ENCODE results near the gene MR1.

Gene MR1

DNA sequence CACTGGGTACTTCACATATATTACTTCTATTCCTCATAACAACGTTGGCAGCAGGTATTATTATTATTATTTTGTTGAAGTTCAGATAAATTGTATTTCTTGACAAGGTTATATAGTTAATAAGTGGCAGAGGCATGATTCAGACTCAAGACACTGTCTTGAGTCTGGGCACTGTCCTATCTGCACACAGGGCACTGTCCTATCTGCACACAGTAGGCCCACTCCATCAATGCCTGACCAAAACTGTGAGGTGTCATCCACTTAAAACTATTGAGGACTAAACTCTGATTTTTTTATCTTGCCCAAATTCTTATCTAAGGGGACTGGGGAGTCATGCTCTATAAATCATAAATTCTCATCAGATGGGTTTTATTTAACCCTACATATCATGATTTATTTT lies 30.9 kb downstream of the MR1 start:
- no peak for DNase-seq

DNA sequence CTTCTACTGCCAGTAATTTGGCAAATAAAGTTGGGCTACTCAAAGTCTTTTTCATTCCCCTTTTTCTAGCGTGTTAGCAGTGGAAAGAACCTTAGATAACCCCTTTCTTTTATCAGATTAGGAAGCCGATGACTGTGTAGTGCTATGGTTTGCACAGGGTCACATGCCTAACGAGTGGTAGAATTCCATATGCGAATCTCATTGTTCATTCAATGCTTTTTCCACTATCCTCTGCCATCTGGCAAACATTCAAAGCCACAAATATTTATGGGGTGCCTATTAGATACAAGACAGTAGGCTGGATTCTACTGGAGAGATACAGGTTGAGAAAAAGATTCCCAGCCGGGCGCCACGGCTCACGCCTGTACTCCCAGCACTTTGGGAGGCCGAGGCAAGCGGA lies 39.9 kb downstream of the MR1 start:
- DNase-seq = no peak

DNA sequence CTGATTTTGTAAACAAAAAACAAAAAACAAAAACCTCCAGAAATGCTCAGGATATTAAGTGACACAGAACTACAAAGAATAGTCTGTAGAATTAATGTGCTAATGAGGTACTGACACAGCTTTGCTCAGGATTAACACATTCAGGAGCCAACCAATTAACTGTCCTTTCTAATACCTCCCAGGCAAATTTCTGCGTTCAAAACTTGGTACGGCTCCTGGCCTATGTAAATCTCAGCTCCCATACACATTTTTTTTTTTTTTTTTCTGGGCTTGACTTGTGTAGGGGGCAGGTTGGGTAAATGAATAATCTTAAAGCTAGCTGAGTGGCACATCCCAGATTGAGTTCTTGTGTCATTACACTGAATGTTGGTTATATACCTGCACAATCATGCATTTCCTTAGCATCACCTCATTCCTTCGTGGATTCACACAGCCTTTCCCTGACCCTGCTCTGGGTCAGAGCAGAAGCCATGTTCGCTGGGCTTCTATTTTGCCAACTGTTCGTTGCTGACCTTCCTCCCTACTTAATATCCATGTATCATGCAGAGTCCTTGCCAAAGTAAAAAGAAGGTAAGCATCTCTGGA lies 42.1 kb downstream of the MR1 start:
- DNase-seq = no peak

DNA sequence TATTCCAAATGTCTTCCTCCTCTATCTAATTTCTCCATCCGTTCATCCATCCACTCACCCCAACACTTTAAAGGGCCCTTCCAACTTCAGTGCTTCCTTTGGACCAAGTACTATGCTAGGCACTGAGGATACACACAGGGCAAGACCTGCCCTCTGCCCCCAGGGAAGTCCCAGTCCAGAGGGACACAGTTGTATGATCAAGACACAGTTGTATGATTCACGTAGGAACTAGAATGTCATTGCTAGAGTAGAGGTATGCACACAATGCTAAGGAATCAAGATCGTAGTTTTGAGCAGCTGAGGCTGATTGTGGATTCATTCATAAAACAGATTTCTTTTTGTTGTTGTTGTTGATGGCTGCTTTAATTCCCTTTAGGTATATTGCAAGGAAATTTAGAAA lies 43.1 kb downstream of the MR1 start:
- DNase-seq = no peak

DNA sequence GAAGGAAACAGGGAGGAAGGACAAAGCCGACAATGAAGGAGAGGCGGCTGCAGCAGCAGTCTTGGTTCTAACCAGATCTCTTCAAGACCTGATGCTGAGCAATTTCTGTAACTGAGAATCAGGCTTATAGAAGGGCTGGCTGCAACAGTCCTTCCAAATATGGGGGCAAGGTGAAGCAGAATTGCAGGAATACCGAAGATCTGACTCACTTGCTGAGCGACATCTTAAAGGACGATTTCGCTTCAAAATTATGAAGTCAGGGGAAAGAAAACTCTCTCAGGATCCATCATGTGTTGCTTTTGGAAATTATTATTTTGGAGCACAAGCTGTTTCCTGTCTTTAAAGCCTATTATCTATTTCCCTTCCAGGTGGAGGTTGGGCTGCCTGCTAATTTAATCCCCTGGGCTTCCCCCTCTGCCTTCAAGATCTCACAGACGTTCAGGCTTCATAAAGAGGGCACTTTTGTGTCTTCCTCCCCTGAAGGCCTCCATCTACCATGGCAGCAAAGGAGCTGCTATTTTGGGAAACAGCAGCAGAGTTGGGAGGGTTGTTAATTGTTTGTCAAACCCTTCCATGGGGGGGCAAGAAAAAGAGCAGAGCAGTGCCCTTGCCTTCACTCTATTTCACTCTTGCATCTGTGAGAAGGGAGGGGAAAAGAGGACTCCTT lies 43.9 kb downstream of the MR1 start:
- DNase-seq = no peak

DNA sequence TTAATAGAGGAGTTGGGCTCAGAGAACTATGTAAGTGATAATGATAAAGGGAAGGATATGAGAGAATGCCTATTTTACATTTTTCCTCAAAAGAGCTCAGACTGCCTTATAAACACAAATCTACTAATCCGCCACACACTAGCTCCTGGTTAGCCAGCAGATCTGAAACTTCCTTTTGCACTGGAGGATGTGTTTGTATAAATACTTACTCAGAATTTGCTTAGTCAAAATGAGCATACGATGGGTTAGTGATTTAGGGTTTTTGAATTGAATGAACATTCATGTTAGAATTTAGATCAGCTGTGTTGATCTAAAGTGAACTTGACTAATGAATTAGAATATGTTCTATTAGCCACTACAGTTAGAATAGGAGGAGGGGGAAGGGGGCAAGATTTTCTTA lies 45.6 kb downstream of the MR1 start:
- DNase-seq = no peak

DNA sequence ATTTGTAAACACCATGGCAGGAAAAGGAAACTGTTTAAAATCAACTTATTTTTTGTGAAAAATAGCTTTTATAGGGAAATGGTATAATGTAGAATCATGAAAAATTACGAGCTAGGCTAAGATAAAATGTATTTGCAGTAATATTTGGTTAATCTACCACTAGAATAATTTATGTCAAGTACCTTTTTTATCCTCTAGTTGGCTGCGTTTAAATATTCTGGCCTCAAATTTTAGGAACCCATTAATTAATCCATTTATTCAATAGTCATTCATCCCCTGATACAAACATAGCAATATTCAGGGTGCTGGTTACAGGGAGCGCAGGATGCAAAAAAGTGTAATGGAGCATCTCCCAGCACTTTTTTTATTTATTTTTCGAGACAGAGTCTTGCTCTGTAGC lies 46.1 kb downstream of the MR1 start:
- no peak for DNase-seq

DNA sequence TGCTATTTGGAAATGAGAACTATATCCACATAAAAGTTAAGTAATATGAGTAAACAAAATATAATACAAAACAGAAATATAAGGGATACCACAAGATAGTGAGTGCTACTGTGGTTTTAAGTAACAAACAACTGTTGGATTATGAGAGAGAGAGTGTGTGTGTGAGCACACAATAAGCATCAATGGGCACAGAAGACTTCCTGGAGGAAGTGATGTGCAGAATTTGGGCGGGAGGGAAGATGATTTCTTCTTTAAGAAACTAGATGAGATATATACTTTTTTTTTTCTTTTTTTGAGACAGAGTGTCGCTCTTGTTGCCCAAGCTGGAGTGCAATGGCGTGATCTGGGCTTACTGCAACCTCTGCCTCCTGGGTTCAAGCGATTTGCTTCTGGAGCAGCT lies 46.8 kb downstream of the MR1 start:
- DNase-seq = no peak

DNA sequence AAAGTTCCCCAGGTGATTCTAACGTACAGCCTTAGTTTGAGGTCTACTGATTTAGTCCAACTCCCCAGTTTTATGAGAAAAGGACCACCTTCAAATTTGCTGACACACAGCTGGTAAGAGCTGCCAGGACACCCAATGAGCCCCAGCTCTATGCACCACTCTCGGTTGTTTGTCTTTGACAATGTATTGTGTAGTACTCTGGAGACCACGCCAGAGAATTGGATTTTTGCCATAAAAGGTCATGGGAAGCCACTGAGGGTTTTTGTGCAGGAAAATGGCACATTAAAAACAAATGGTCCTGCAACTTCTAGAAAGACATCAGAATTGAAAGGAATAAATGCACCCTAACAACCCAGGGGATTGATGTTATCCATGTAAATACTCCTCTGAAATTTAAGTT lies 47.6 kb downstream of the MR1 start:
- DNase-seq = no peak

DNA sequence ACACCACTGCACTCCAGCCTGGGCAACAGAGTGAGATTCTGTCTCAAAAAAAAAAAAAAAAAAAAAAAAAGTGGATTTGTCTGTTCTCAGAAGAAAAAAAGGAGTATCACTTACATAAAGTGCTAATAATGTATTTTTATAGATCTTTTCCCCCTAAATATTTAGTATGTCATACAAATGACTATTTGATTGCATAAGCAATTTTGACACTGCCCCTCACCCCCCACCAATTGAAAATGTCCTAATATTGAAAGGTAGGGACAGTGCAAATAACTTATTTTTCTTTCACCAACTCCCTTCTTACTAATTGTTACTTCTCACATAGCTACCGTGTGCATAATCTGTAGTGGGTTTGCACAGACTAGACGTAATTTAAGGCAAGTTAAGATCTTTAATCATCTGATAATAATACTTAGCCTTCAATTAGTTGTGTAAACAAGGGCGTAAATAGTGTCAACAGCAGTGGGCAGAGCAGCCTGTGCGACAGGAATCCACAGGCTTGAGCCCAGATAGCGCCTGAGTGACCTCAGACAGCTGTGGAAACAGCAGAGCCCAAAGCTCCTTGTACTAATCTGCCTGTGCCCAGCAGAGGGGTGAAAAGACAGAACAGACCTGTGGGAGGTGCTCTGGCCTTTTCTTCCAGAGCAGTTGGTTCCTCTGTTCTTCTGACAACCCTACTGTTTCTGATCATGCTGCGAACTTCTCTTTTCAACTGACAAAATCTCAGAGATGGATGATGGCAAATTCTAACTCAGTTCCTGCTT lies 50.2 kb downstream of the MR1 start:
- DNase-seq = peak; percentile 47

DNA sequence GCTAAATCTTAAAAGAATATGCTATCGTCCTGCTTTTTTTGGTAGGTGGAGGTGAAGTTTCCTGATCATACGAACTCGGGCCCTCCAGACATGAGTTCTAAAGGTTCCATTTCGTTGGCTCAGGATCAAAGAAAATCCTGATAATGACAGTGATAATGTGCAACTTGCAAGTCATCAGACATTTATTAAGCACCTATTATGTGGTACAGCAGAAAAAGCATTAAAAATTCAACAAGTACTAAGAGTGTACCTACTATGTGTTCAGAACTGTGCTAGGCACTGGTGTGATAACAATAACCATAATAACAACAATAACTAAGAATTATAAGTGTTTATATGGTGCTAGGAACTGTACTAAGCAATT lies 50.8 kb downstream of the MR1 start:
- no peak for DNase-seq

DNA sequence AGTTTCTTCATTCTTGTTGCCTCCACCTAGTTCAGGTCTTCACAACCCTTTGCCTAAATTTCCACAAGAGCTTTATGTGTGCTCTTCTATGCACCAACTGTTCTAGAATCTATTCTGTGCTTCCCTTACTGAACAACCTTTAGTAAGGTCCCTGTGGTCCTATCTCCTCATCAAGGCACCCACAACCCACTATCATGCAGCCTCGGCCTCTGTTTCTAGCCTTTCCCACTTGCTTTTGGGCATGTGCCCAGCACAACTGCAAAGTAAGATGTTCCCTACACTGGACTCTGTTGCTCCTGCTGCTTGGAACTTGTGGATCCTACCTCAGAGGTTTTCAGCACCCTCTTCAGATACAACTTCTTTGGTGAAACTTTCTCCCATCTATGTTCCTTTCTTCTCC lies 52.3 kb downstream of the MR1 start:
- no peak for DNase-seq

DNA sequence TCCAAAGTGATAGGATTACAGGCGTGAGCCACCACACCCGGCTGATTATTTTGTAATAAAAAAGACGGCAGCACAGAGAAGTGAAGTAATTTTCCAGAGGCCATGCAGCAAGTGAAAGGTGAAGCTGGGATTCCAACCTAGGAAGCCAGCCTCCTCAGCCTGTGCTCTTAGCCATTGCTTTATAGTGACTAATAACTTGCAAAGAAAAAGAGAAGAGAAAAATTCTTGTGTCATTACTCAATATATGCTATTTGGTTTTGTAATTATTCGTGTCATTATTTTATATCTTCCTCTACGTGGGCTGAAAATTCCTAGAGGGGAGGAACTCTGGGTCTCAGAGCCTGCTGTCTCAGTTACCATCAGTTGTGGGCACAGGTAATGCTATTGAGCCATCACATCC lies 53.1 kb downstream of the MR1 start:
- no peak for DNase-seq

DNA sequence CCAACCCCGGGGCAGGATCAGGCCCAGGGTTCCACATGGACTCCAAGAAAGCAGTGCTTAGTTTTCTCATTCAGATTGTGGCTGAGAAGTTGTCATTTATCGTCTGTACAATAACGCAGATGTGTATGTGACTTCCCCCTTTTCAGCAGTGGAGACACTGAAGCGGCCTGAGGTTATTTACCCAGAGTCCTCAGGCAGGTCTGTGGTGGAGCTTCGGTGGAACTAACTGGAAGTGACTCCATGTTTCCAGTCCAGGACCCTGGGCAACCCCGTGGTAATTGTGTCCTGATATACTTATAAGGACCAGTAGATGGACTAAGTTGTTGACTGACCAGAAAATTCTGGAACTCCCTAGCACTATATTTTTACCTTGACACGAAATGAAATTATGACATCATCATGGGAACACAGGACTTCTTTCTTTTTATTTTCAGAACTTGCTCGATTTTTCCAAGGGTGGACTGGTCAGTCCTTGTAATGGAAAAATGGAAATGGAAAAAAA lies 53.7 kb downstream of the MR1 start:
- DNase-seq = no peak

DNA sequence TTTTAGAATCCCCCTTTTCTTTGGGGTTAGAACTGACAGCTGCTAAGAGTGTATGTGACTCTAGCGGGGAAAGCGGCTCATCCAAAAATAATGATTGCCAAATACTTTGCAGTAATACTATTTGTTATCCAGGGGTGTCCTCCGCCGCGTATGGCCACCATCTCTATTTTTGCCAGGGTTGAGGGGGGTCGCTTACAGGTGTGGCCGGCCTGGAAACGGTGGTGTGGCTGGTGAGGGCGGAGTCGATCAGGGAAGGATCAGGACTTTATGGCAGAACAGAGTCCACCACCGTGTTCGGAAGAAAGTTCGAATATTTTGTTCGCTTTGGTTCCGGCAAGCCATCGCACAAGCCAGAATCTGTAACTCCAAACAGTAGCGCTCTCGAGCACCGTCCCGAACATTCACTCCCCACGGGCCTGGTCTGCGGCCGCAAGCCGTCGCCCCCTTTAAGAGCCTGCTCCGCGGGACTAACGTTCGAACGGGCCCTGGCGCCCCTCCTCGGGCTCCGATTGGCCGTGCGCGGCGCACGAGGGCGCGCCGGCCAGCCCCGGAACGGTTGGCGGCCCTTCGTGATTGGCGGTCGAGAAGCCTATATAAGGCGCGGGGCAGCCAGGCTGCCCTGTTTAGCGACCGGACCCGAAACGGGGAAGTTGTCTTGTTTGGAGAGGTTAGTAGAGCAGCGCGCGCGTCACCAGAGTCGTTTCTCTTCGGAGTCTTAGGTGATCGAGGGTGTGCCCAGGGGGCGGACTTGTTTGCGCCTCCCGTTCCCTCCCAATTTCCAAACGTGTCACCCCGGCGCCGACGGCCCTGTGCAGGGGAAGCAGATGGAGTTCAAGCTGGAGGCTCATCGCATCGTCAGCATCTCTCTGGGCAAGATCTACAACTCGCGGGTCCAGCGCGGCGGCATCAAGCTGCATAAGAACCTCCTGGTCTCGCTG lies 54.6 kb downstream of the MR1 start, which contains the start of gene IER5:
Gene IER5 (plus strand): TSS at position 622 of the 938 bp plus-strand sequence. CDS start 203 bp downstream, at position 825.
- DNase-seq = peak; percentile 95

DNA sequence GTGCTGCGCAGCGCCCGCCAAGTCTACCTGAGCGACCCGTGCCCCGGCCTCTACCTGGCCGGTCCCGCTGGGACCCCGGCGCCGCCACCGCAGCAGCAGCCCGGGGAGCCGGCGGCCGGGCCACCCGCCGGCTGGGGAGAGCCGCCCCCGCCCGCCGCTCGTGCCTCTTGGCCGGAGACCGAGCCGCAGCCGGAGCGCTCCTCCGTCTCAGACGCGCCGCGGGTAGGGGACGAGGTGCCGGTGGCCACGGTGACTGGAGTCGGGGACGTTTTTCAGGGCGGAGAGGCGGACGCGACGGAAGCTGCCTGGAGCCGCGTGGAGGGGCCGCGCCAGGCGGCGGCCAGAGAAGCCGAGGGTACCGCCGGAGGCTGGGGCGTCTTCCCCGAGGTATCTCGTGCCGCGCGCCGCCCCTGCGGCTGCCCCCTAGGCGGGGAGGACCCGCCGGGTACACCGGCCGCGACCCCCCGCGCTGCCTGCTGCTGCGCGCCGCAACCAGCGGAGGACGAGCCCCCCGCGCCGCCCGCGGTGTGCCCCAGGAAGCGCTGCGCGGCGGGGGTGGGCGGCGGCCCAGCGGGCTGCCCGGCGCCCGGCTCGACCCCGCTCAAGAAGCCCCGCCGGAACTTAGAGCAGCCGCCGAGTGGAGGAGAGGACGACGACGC lies 55.4 kb downstream of the MR1 start:
- peak; percentile 12 for DNase-seq

DNA sequence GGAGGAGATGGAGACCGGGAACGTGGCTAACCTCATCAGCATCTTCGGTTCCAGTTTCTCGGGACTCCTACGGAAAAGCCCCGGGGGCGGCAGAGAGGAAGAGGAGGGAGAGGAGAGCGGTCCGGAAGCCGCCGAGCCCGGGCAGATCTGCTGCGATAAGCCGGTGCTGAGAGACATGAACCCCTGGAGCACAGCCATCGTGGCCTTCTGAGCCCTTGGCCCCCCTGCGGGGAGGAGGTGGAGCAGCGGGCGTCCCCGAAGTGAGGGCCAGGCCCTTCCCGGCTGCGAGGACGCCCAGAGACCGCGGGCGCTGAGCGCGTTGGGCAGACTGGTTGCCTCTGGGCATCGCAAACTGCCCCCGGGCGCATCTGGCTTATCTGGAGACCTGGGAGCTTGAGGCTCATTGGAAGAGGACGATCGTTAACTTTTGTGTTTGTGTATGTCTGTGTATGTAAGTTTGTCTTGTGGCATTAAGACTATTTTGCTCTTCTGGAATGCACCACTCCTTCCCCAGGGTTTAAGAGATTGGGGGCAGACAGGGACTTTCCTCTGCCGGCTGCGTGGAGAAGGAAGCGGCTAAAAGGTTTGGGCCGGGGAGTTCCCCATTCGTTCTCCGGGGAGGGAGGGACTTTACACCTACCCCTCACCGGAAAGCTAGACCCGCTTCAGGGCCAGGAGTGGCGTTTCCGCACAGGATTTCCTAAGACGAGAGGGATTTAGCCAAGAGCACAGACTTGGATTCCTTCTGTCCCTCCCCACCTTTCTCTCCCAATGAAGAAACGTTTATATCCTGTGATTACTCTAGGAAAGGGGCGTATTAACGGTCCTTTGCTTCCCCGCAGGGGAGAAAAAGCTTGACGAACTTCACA lies 56.1 kb downstream of the MR1 start:
- DNase-seq = peak; percentile 63

DNA sequence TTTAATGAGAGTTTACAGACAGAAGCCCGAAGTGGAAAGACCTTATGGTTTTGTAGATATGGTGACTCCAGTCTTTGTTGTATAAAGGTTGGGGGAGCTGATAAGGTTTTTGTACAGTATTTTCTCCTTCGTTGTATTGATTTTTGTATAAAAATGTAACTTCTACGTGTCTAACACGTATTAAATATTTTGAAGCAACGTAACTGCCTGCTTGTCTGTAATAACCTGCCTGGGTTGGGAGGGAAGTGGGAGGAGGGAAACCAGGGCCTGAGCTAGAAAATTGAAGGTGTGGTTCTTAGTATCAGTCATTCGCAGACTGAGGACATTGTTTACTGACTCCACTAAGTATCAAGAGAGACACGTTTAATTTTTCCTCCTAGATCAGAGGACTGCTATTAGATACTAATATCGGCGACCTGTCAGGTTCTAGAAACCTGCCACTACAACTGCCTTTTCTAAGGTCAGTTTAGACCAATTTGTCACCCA lies 56.9 kb downstream of the MR1 start:
- DNase-seq = no peak

DNA sequence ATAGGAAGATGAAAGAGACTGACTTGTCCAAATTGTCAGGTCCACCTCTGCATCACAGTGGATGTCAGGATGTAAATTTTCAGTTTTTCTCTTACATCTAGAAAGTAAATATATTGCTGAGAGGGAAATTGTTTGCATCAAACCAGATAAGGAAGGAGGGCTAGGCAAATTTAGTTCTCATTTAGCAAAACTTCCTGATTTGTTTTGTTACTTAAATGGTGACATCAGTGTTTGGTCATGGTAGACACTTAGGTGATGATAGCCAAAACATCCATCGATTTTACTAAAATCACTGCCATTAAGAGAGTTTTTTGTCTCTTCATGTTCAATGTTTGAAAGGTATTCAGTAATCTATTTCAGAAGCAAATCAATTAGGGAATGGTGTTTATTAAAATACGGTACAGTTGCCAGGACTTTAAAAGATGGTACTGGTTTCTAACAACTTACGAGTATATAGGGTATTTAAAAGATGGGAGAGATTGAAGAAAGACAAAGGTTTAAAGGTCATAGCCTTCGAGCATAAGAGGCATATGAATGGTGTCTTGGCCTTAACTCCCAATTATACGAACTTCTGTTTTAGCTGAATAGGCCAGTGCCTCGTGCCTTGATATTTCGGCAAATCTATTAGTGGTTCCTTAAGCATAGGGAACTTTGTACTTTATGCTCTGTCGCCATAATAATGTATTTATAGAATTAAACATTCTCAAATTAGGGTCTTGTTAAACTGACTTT lies 57.7 kb downstream of the MR1 start:
- DNase-seq = no peak

DNA sequence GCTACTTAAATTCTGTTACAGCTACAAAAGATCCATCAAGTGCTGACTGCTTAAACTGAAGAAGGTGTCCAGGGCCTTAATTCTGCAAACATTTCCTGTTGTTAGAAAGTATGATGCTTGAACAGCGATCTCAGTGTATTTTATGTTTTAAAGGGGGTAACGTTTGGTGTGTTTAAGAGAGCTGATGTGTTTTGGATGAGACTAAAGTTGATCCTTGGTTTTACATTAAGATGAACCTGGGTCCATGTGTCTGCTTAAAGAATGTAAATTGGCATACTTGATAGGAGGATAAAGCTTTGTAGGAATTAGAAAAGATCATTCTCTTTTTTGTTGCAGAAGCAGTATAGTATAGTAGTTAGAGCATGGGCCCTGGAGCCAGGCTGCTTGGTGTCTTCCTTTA lies 58.3 kb downstream of the MR1 start:
- no peak for DNase-seq
